Liver (tissue), 9 donors: ENCODE data around the gene CYP11A1. TPM values are rescaled to one million over a fixed set of nuclear protein-coding genes. Genes with fewer than 3 reads are reported as not detected.
A peak's percentile ranks its signal among the peaks of the same experiment; 100 is the strongest.

Experiments
- DNase-seq: peaks from one replicate; pipeline ENCODE4 v3.0.0-alpha.2; 2017; ENCODE audit warnings: low spot score
- H3K27ac ChIP-seq, 2 donors: one replicate each; pipeline ENCODE4 v1.7.0; 2013; ENCODE audit warnings: inconsistent platforms in 2 of 2, low read length in 2 of 2, control low read depth in 1 of 2, low read depth in 1 of 2, mild to moderate bottlenecking in 1 of 2
- H3K27me3 ChIP-seq, 4 donors: one replicate each; pipeline versions ENCODE4 v1.6.1 to v1.7.0; 2013; ENCODE audit warnings: low read length in 3 of 4, inconsistent platforms in 1 of 4, mild to moderate bottlenecking in 1 of 4, moderate library complexity in 1 of 4; ENCODE audit not compliant: control insufficient read depth in 4 of 4, insufficient read depth in 4 of 4
- H3K36me3 ChIP-seq, 4 donors: one replicate each; pipeline versions ENCODE4 v1.6.1 to v1.7.0; 2013; ENCODE audit warnings: low read length in 3 of 4, mild to moderate bottlenecking in 3 of 4, low read depth in 1 of 4, moderate library complexity in 1 of 4; ENCODE audit not compliant: control insufficient read depth in 4 of 4, insufficient read depth in 3 of 4
- H3K4me1 ChIP-seq, 4 donors: one replicate each; pipeline versions ENCODE4 v1.6.1 to v1.7.0; 2013; ENCODE audit warnings: low read length in 3 of 4, mild to moderate bottlenecking in 3 of 4, moderate library complexity in 1 of 4; ENCODE audit not compliant: control insufficient read depth in 4 of 4, insufficient read depth in 4 of 4
- H3K4me3 ChIP-seq, 3 donors: one replicate each; pipeline versions ENCODE4 v1.6.1 to v1.7.0; 2013; ENCODE audit warnings: low read length in 3 of 3, control low read depth in 1 of 3, low read depth in 1 of 3, mild to moderate bottlenecking in 1 of 3
- H3K9ac ChIP-seq, 2 donors: one replicate each; pipeline ENCODE4 v1.7.0; 2013; ENCODE audit warnings: low read length in 2 of 2, mild to moderate bottlenecking in 2 of 2, moderate library complexity in 2 of 2, control low read depth in 1 of 2, low read depth in 1 of 2
- H3K9me3 ChIP-seq, 4 donors: one replicate each; pipeline versions ENCODE4 v1.6.1 to v1.7.0; 2013; ENCODE audit warnings: low read length in 3 of 4; ENCODE audit not compliant: control insufficient read depth in 4 of 4
- CTCF ChIP-seq: fragments of 150-350 bp; IDR thresholded peaks from 2 replicates; pipeline ENCODE4 v1.5.1; 2017; ENCODE audit warnings: improper control_type of control experiment, low read depth, low read length; ENCODE audit not compliant: missing input control
- FOXA1 ChIP-seq: IDR thresholded peaks from 2 replicates; pipeline ENCODE4 v1.6.1; 2016; ENCODE audit warnings: antibody characterized with exemption
- FOXA2 ChIP-seq: IDR thresholded peaks from 2 replicates; pipeline ENCODE4 v1.6.1; 2016; ENCODE audit warnings: antibody characterized with exemption
- GABPA ChIP-seq, 2 donors: IDR thresholded peaks in 1 of 2; conservative IDR thresholded peaks in 1 of 2; 2 replicates each; pipeline ENCODE4 v1.6.1; 2016; ENCODE audit warnings: antibody characterized with exemption in 2 of 2, mild to moderate bottlenecking in 1 of 2, moderate library complexity in 1 of 2
- HNF4A ChIP-seq, 2 donors: conservative IDR thresholded peaks; 2 replicates each; pipeline ENCODE4 v1.6.1; 2016; ENCODE audit warnings: antibody characterized with exemption in 2 of 2, mild to moderate bottlenecking in 2 of 2
- HNF4G ChIP-seq: IDR thresholded peaks from 2 replicates; pipeline ENCODE4 v1.6.1; 2016; ENCODE audit warnings: antibody characterized with exemption
- RAD21 ChIP-seq, 2 donors: IDR thresholded peaks; 2 replicates each; pipeline ENCODE4 v1.6.1; 2016; ENCODE audit warnings: antibody characterized with exemption in 2 of 2, mild to moderate bottlenecking in 2 of 2
- REST ChIP-seq: IDR thresholded peaks from 2 replicates; pipeline ENCODE4 v1.6.1; 2016; ENCODE audit warnings: antibody characterized with exemption, mild to moderate bottlenecking
- RXRA ChIP-seq, 2 donors: IDR thresholded peaks; 2 replicates each; pipeline ENCODE4 v1.6.1; 2017 to 2018; ENCODE audit warnings: antibody characterized with exemption in 2 of 2, mild to moderate bottlenecking in 1 of 2
- SP1 ChIP-seq: IDR thresholded peaks from 2 replicates; pipeline ENCODE4 v1.6.1; 2018; ENCODE audit warnings: antibody characterized with exemption, mild to moderate bottlenecking
- ZBTB33 ChIP-seq: IDR thresholded peaks from 2 replicates; pipeline ENCODE4 v1.6.1; 2016; ENCODE audit warnings: antibody characterized with exemption
- WGBS: extraction: QIAGEN DNeasy Blood & Tissue Kit; methylation state at CpG from one replicate; pipeline ENCODE4 v1.1.7; 2013; 5-methylcytosine and 5-hydroxymethylcytosine counted together
- polyA plus RNA-seq, 2 donors: library from polyadenylated mRNA; stranded (reverse) in 1 of 2; unstranded in 1 of 2; fragments of 200-250 nt in 1 of 2; fragments of >200 nt in 1 of 2; fragmentation: Nextera tagmentation in 1 of 2; extraction: Ambion mirVana in 1 of 2; gene quantifications; one replicate each; pipeline versions ENCODE4 v1.2.1 to v1.2.3, GENCODE V29; 2013 to 2015
- total RNA-seq, 2 donors: library from RNA; depleted of rRNA; stranded (reverse); fragments of >200 nt; gene quantifications; one replicate each; pipeline ENCODE4 v1.2.3, GENCODE V29; 2014
- donor health status: healthy.
- donor health status: healthy.
- donor health status: healthy.
- donor health status: healthy.
- donor health status: healthy.

The CYP11A1 gene
- total and polyA plus RNA-seq, 4 donors, result 0.47 to 2.3 (median 1.9) TPM

GRCh38 chr15:74307827-74308811 is 59.3 kb downstream of the CYP11A1 start:
- TF ChIP-seq HNF4G (no peak), FOXA1 (no peak), RAD21 (IDR thresholded peaks at IDR 0.05) (peak; percentile 79 to 83), CTCF (peak; percentile 58)
- WGBS, result 9% methylated on average over 19 of the region's 19 CpGs
- no peak for DNase-seq
- Histone ChIP-seq H3K4me1 (no peaks in the 10 kb centered on the region), H3K27ac (no peak overlapping the region), H3K4me3 (no peak overlapping the region), H3K9ac (no peak overlapping the region), H3K36me3 (no peaks in the 10 kb centered on the region), H3K9me3 (no peaks in the 10 kb centered on the region), H3K27me3 (peaks cover 0 to 14% (median under 1%) of the 10 kb centered on the region in 4 donors)

GRCh38 chr15:74306781-74307217 is 60.6 kb downstream of the CYP11A1 start:
- peaks cover 0 to 14% (median under 1%) of the 10 kb centered on the region in 4 donors for H3K27me3 ChIP-seq
- WGBS, result 43% methylated on average over 10 of the region's 10 CpGs

More at GRCh38 chr15:74306781-74307217, 60.6 kb downstream of the CYP11A1 start:
- H3K27ac ChIP-seq, result no peak overlapping the region
- H3K9ac ChIP-seq, result no peak overlapping the region
- no peak for DNase-seq
- H3K4me1 ChIP-seq, result no peaks in the 10 kb centered on the region
- H3K36me3 ChIP-seq, result no peaks in the 10 kb centered on the region
- TF ChIP-seq HNF4A (conservative IDR thresholded peaks at IDR 0.05), result no peak
- no peak for TF ChIP-seq SP1
- TF ChIP-seq ZBTB33, result no peak
- TF ChIP-seq RXRA (IDR thresholded peaks at IDR 0.05), result no peak
- no peak for TF ChIP-seq HNF4G
- TF ChIP-seq REST, result no peak
- TF ChIP-seq GABPA (IDR thresholded peaks at IDR 0.05 in 1 of 2, conservative IDR thresholded peaks at IDR 0.05 in 1 of 2), result no peak
- TF ChIP-seq FOXA2, result no peak
- no peak for TF ChIP-seq RAD21 (IDR thresholded peaks at IDR 0.05)
- no peaks in the 10 kb centered on the region for H3K9me3 ChIP-seq
- no peak overlapping the region for H3K4me3 ChIP-seq
